H9 (cell line): ENCODE results near the gene PPP1R15A. TPM values are rescaled to one million over a fixed set of nuclear protein-coding genes. Genes with fewer than 3 reads are reported as not detected.

ENCODE experiments used
- DNase-seq: peaks from one replicate; pipeline ENCODE4 v3.0.0-alpha.2; 2017
- H2AFZ ChIP-seq: one replicate; pipeline ENCODE4 v1.6.1; 2013; ENCODE audit warnings: mild to moderate bottlenecking, low read length, control low read depth, moderate library complexity
- H2AK5ac ChIP-seq: 2 replicates; pipeline ENCODE4 v1.6.1; 2013; ENCODE audit warnings: low read length, control low read depth, mixed read lengths; ENCODE audit not compliant: insufficient read length
- H2BK120ac ChIP-seq: one replicate; pipeline ENCODE4 v1.6.1; 2013; ENCODE audit warnings: low read depth, mild to moderate bottlenecking, low read length, control low read depth, inconsistent platforms; ENCODE audit not compliant: poor library complexity, severe bottlenecking
- H2BK12ac ChIP-seq: 2 replicates; pipeline ENCODE4 v1.6.1; 2013; ENCODE audit warnings: low read length, control low read depth, mixed read lengths, low read depth; ENCODE audit not compliant: insufficient read length
- H2BK15ac ChIP-seq: 2 replicates; pipeline ENCODE4 v1.6.1; 2013; ENCODE audit warnings: low read depth, low read length, control low read depth
- H2BK20ac ChIP-seq: one replicate; pipeline ENCODE4 v1.6.1; 2013; ENCODE audit warnings: low read depth, mild to moderate bottlenecking, low read length, control low read depth, inconsistent platforms; ENCODE audit not compliant: poor library complexity, severe bottlenecking
- H2BK5ac ChIP-seq: 2 replicates; pipeline ENCODE4 v1.6.1; 2013; ENCODE audit warnings: low read length, control low read depth, mixed read lengths; ENCODE audit not compliant: insufficient read length
- H3K14ac ChIP-seq: 2 replicates; pipeline ENCODE4 v1.6.1; 2013; ENCODE audit warnings: low read length, control low read depth; ENCODE audit not compliant: insufficient read depth
- H3K18ac ChIP-seq: 2 replicates; pipeline ENCODE4 v1.6.1; 2013; ENCODE audit warnings: low read depth, mild to moderate bottlenecking, mixed read lengths, low read length, control low read depth; ENCODE audit not compliant: insufficient read length
- H3K23ac ChIP-seq: 2 replicates; pipeline ENCODE4 v1.6.1; 2013; ENCODE audit warnings: low read length, control low read depth, mixed read lengths, low read depth; ENCODE audit not compliant: insufficient read length
- H3K23me2 ChIP-seq: 2 replicates; pipeline ENCODE4 v1.6.1; 2013; ENCODE audit warnings: low read depth, mild to moderate bottlenecking, mixed read lengths, low read length, control low read depth; ENCODE audit not compliant: insufficient read length, poor library complexity, severe bottlenecking
- H3K27ac ChIP-seq: 2 replicates; pipeline ENCODE4 v1.5.1; 2013; ENCODE audit warnings: low read length, control low read depth, mixed read lengths, low read depth; ENCODE audit not compliant: insufficient read length
- H3K27me3 ChIP-seq: 2 replicates; pipeline ENCODE4 v1.6.1; 2013; ENCODE audit warnings: low read length, control low read depth, inconsistent platforms; ENCODE audit not compliant: insufficient read depth
- H3K4ac ChIP-seq: 2 replicates; pipeline ENCODE4 v1.6.1; 2013; ENCODE audit warnings: low read depth, mild to moderate bottlenecking, control low read depth, inconsistent platforms, low read length, moderate library complexity
- H3K4me1 ChIP-seq: 2 replicates; pipeline ENCODE4 v1.6.1; 2013; ENCODE audit warnings: low read length, control low read depth, inconsistent platforms; ENCODE audit not compliant: insufficient read depth
- H3K4me2 ChIP-seq: 2 replicates; pipeline ENCODE4 v1.6.1; 2013; ENCODE audit warnings: low read length, control low read depth, mixed read lengths; ENCODE audit not compliant: insufficient read length, insufficient read depth
- H3K56ac ChIP-seq: 2 replicates; pipeline ENCODE4 v1.6.1; 2013; ENCODE audit warnings: low read depth, mild to moderate bottlenecking, mixed read lengths, low read length, control low read depth; ENCODE audit not compliant: insufficient read length
- H3K79me1 ChIP-seq: 2 replicates; pipeline ENCODE4 v1.6.1; 2013; ENCODE audit warnings: low read depth, mild to moderate bottlenecking, moderate library complexity, low read length, control low read depth, inconsistent platforms; ENCODE audit not compliant: insufficient read depth, poor library complexity, severe bottlenecking
- H3K79me2 ChIP-seq: 2 replicates; pipeline ENCODE4 v1.6.1; 2013; ENCODE audit warnings: low read length, control low read depth, inconsistent platforms; ENCODE audit not compliant: insufficient read depth
- H3K9ac ChIP-seq: 2 replicates; pipeline ENCODE4 v1.6.1; 2013; ENCODE audit warnings: low read length, control low read depth, mixed read lengths; ENCODE audit not compliant: insufficient read length; ENCODE audit errors: extremely low read depth
- H3K9me3 ChIP-seq: one replicate; pipeline ENCODE4 v1.6.1; 2013; ENCODE audit warnings: low read depth, low read length, inconsistent platforms; ENCODE audit not compliant: control insufficient read depth
- H3T11ph ChIP-seq: one replicate; pipeline ENCODE4 v1.6.1; 2013; ENCODE audit warnings: mild to moderate bottlenecking, low read length, control low read depth, inconsistent platforms
- H4K20me1 ChIP-seq: one replicate; pipeline ENCODE4 v1.6.1; 2013; ENCODE audit not compliant: control insufficient read depth, insufficient read length, insufficient read depth
- H4K5ac ChIP-seq: 2 replicates; pipeline ENCODE4 v1.6.1; 2013; ENCODE audit warnings: low read depth, mild to moderate bottlenecking, mixed read lengths, low read length, control low read depth; ENCODE audit not compliant: insufficient read length
- H4K8ac ChIP-seq: replicated peaks from 2 replicates; pipeline ENCODE4 v1.6.1; 2013; ENCODE audit warnings: low read length, control low read depth, mixed read lengths, low read depth; ENCODE audit not compliant: insufficient read length
- H4K91ac ChIP-seq: 2 replicates; pipeline ENCODE4 v1.6.1; 2013; ENCODE audit warnings: low read depth, mild to moderate bottlenecking, moderate library complexity, mixed read lengths, low read length, control low read depth; ENCODE audit not compliant: insufficient read length
- H3K27ac Mint-ChIP-seq, 3 experiments: 2 replicates in 2 of 3; 3 replicates in 1 of 3; pipeline ENCODE4 v1.8.0; 2020 to 2021; ENCODE audit warnings: mixed read lengths in 3 of 3, mild to moderate bottlenecking in 1 of 3, moderate library complexity in 1 of 3
- H3K27me3 Mint-ChIP-seq: 2 replicates; pipeline ENCODE4 v1.8.0; 2021; ENCODE audit warnings: low read depth, mild to moderate bottlenecking, moderate library complexity, mixed read lengths
- H3K36me3 Mint-ChIP-seq, 3 experiments: 2 replicates in 2 of 3; 3 replicates in 1 of 3; pipeline ENCODE4 v1.8.0; 2020 to 2021; ENCODE audit warnings: low read depth in 3 of 3, mixed read lengths in 3 of 3; ENCODE audit not compliant: insufficient read depth in 1 of 3
- H3K4me1 Mint-ChIP-seq, 2 experiments: 2 replicates each; pipeline ENCODE4 v1.8.0; 2020; ENCODE audit warnings: mixed read lengths in 2 of 2
- H3K4me3 Mint-ChIP-seq, 2 experiments: 2 replicates in 1 of 2; 3 replicates in 1 of 2; pipeline ENCODE4 v1.8.0; 2020 to 2021; ENCODE audit warnings: mild to moderate bottlenecking in 2 of 2, mixed read lengths in 2 of 2, moderate library complexity in 1 of 2
- H3K9me3 Mint-ChIP-seq, 2 experiments: 2 replicates in 1 of 2; 3 replicates in 1 of 2; pipeline ENCODE4 v1.8.0; 2020; ENCODE audit warnings: mild to moderate bottlenecking in 2 of 2, mixed read lengths in 2 of 2, moderate library complexity in 1 of 2
- WGBS: extraction: QIAGEN DNeasy Blood & Tissue Kit; methylation state at CpG from one replicate; pipeline ENCODE4 v1.1.7; 2013; ENCODE audit warnings: missing lambda C conversion rate, low lambda C conversion rate, mixed read lengths; ENCODE audit not compliant: insufficient read length; ENCODE audit errors: extremely low coverage; 5-methylcytosine and 5-hydroxymethylcytosine counted together
- total RNA-seq: library from RNA; stranded (reverse); gene quantifications from 2 replicates; pipeline ENCODE4 v1.2.1, GENCODE V29; 2021
- TF ChIP-seq, protein P1 (sequence below): fragments of 200-600 bp; sonication (generic); conservative IDR thresholded peaks from 3 replicates; pipeline ENCODE4 v1.8.0; 2021; ENCODE audit warnings: antibody characterized with exemption, mild to moderate bottlenecking

PPP1R15A gene
- total RNA-seq, 1 experiment from 2014 or later, result 17.2 TPM

DNA sequence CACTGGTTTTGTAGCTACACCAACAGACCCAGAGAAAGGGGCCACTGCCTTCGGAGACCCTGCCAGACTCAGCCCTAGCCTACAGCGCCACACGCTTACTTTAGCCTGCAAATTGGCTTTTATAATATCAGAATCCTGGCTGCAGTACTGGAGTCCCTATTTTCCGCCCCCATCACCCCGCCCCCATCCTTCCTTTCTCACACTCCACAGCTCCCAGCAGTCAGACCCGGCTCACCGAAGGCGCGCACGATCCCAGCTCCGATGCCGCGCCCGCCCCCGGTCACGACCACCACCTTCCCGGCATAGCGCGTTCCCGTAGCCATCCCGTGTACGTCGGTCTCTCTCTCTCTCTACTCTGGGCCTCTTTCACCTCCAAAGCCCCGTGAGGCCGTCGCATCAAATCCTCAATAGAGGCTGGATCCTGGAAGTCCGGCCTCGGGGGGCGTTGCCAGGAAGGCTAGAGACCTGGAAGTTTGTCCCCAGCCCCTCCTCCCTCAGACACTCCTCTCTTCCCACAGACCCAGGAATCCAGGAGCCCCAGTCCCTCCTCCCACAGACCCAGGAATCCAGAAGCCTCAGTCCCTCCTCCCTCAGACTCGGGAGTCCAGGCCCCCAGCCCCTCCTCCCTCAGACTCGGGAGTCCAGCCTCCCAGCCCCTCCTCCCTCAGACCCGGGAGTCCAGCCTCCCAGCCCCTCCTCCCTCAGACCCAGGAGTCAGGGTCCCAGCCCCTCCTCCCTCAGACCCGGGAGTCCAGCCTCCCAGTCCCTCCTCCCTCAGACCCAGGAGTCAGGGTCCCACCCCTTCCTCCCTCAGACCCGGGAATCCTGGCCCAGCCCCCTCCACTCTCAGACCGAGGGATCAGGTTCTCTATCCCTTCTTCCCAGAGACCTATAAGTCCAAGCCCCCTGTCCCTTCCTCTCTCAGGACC is 35.9 kb upstream of the PPP1R15A start, which contains the start of gene HSD17B14:
TSS of gene HSD17B14 (minus strand) at position 403 of the 929 bp plus-strand sequence. CDS start at position 323, 80 bp downstream.
- H3K23ac ChIP-seq, result no peak within 1 kb of the TSS
- DNase-seq, result peak; percentile 95
- no peak within 1 kb of the TSS for H2BK15ac ChIP-seq
- Mint-ChIP-seq H3K27me3 (no peaks in the 10 kb centered on the region), H3K4me1 (peaks cover 15% of the 10 kb centered on the region in 2 experiments), H3K4me3 (peak within 1 kb of the TSS; percentile 78 to 88), H3K27ac (peak within 1 kb of the TSS; percentile 98 to 99 (median 99); a peak in 6 of 7 replicates), H3K9me3 (peaks cover 0 to 2% of the 10 kb centered on the region in 2 experiments; a peak in 1 of 5 replicates), H3K36me3 (peaks cover 10 to 21% (median 14%) of the 10 kb centered on the region in 3 experiments)
- no peaks in the 10 kb centered on the region for H3K27me3 ChIP-seq
- no peak within 1 kb of the TSS for H3K4ac ChIP-seq
- peaks cover 8% of the 10 kb centered on the region for H3K23me2 ChIP-seq
- peak within 1 kb of the TSS; percentile 41 for H3K27ac ChIP-seq
- peak within 1 kb of the TSS; percentile 82 for H2AFZ ChIP-seq
- no peaks in the 10 kb centered on the region for H3K79me1 ChIP-seq
- no peak within 1 kb of the TSS for H4K91ac ChIP-seq
- no peaks in the 10 kb centered on the region for H3K9me3 ChIP-seq
- no CpG with 5 or more reads among the region's 35 CpGs for WGBS
- H2BK20ac ChIP-seq, result no peak within 1 kb of the TSS
- no peak within 1 kb of the TSS for H4K8ac ChIP-seq
- no peak within 1 kb of the TSS for H3T11ph ChIP-seq
- H4K5ac ChIP-seq, result no peak within 1 kb of the TSS
- no peak within 1 kb of the TSS for H2BK120ac ChIP-seq
- peaks cover 2% of the 10 kb centered on the region; the same call in 1 of the 2 replicates for H3K4me1 ChIP-seq
- H3K18ac ChIP-seq, result peak within 1 kb of the TSS; percentile 18
- H3K9ac ChIP-seq, result peak within 1 kb of the TSS; percentile 31
- H3K4me2 ChIP-seq, result peak within 1 kb of the TSS; percentile 75
- no peak within 1 kb of the TSS; the same call in 1 of the 2 replicates for H3K14ac ChIP-seq
- no peak within 1 kb of the TSS for H2BK5ac ChIP-seq
- H4K20me1 ChIP-seq, result no peaks in the 10 kb centered on the region
- H2BK12ac ChIP-seq, result no peak within 1 kb of the TSS
- TF ChIP-seq, protein P1, sequence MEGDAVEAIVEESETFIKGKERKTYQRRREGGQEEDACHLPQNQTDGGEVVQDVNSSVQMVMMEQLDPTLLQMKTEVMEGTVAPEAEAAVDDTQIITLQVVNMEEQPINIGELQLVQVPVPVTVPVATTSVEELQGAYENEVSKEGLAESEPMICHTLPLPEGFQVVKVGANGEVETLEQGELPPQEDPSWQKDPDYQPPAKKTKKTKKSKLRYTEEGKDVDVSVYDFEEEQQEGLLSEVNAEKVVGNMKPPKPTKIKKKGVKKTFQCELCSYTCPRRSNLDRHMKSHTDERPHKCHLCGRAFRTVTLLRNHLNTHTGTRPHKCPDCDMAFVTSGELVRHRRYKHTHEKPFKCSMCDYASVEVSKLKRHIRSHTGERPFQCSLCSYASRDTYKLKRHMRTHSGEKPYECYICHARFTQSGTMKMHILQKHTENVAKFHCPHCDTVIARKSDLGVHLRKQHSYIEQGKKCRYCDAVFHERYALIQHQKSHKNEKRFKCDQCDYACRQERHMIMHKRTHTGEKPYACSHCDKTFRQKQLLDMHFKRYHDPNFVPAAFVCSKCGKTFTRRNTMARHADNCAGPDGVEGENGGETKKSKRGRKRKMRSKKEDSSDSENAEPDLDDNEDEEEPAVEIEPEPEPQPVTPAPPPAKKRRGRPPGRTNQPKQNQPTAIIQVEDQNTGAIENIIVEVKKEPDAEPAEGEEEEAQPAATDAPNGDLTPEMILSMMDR, result peak; percentile 35; the same call in 1 of the 3 replicates
- H2AK5ac ChIP-seq, result no peak within 1 kb of the TSS
- H3K79me2 ChIP-seq, result no peaks in the 10 kb centered on the region
- H3K56ac ChIP-seq, result no peak within 1 kb of the TSS
